ENCODE results near the gene FCHSD2.

The FCHSD2 gene

GRCh38 chr11:72971192-72971967 is 170.7 kb downstream of the FCHSD2 start:
- no peak for DNase-seq (ENCODE audit: low read depth in 2 of 2)

- peak in 1 of 2 donors; percentile 7 for DNase-seq (ENCODE audit: low read depth in 2 of 2)
Observed at GRCh38 chr11:72970557-72971118, 171.5 kb downstream of the FCHSD2 start.

GRCh38 chr11:72969894-72970335 is 172.2 kb downstream of the FCHSD2 start:
- DNase-seq (ENCODE audit: low read depth in 2 of 2), result no peak

GRCh38 chr11:72968390-72968789 is 173.7 kb downstream of the FCHSD2 start:
- DNase-seq (ENCODE audit: low read depth in 2 of 2), result no peak

- no peak for DNase-seq (ENCODE audit: low read depth in 2 of 2)
Observed at GRCh38 chr11:72965672-72966071, 176.4 kb downstream of the FCHSD2 start.

- no peak for DNase-seq (ENCODE audit: low read depth in 2 of 2)
Observed at GRCh38 chr11:72962717-72963116, 179.4 kb downstream of the FCHSD2 start.

- DNase-seq (ENCODE audit: low read depth in 2 of 2), result no peak
Observed at GRCh38 chr11:72962084-72962483, 180.0 kb downstream of the FCHSD2 start.

- DNase-seq (ENCODE audit: low read depth in 2 of 2), result no peak
Observed at GRCh38 chr11:72959998-72960731, 182.0 kb downstream of the FCHSD2 start.

GRCh38 chr11:72958791-72959190 is 183.3 kb downstream of the FCHSD2 start:
- no peak for DNase-seq (ENCODE audit: low read depth in 2 of 2)

GRCh38 chr11:72955466-72955865 is 186.7 kb downstream of the FCHSD2 start:
- no peak for DNase-seq (ENCODE audit: low read depth in 2 of 2)

- DNase-seq (ENCODE audit: low read depth in 2 of 2), result no peak
Observed at GRCh38 chr11:72954860-72955259, 187.3 kb downstream of the FCHSD2 start.

- no peak for DNase-seq (ENCODE audit: low read depth in 2 of 2)
Observed at GRCh38 chr11:72953637-72954036, 188.5 kb downstream of the FCHSD2 start.

GRCh38 chr11:72951888-72952287 is 190.2 kb downstream of the FCHSD2 start:
- no peak for DNase-seq (ENCODE audit: low read depth in 2 of 2)

GRCh38 chr11:72951193-72951592 is 190.9 kb downstream of the FCHSD2 start:
- DNase-seq (ENCODE audit: low read depth in 2 of 2), result no peak

GRCh38 chr11:72950685-72951084 is 191.4 kb downstream of the FCHSD2 start:
- no peak for DNase-seq (ENCODE audit: low read depth in 2 of 2)

GRCh38 chr11:72947229-72947628 is 194.9 kb downstream of the FCHSD2 start:
- no peak for DNase-seq (ENCODE audit: low read depth in 2 of 2)

- DNase-seq (ENCODE audit: low read depth in 2 of 2), result no peak
Observed at GRCh38 chr11:72943664-72944063, 198.5 kb downstream of the FCHSD2 start.

- no peak for DNase-seq (ENCODE audit: low read depth in 2 of 2)
Observed at GRCh38 chr11:72940417-72940816, 201.7 kb downstream of the FCHSD2 start.

- DNase-seq (ENCODE audit: low read depth in 2 of 2), result no peak
Observed at GRCh38 chr11:72939031-72939430, 203.1 kb downstream of the FCHSD2 start.

- no peak for DNase-seq (ENCODE audit: low read depth in 2 of 2)
Observed at GRCh38 chr11:72937439-72937838, 204.7 kb downstream of the FCHSD2 start.

GRCh38 chr11:72935700-72936099 is 206.4 kb downstream of the FCHSD2 start:
- no peak for DNase-seq (ENCODE audit: low read depth in 2 of 2)

- DNase-seq (ENCODE audit: low read depth in 2 of 2), result no peak
Observed at GRCh38 chr11:72932132-72932570, 210.0 kb downstream of the FCHSD2 start.

GRCh38 chr11:72930008-72930407 is 212.1 kb downstream of the FCHSD2 start:
- DNase-seq (ENCODE audit: low read depth in 2 of 2), result no peak
